MCF 10A (cell line): ENCODE data around the gene GIT1. TPM values are rescaled to one million over a fixed set of nuclear protein-coding genes. Genes with fewer than 3 reads are reported as not detected.
A peak's percentile ranks its signal among the peaks of the same experiment; 100 is the strongest.

Source experiments
- BruUV-seq: library from RNA; stranded (reverse); fragments of 400-500 nt; replicated peaks from 2 replicates; lab custom pipeline; 2021; lab: Mats Ljungman, UMichigan
- CTCF ChIA-PET: fragments of 300-600 bp; sonication (Branson Sonifier 250); formaldehyde crosslinking; extraction: SDS; loops from one replicate; lab custom pipeline; 2021; ENCODE audit warnings: antibody characterized with exemption, inconsistent platforms; lab: Yijun Ruan, JAX
- POLR2A ChIA-PET: fragments of 300-600, 350-650 bp; sonication (Branson Sonifier 250); formaldehyde crosslinking; extraction: SDS; loops from one replicate; lab custom pipeline; 2020; ENCODE audit warnings: antibody characterized with exemption, inconsistent platforms; lab: Yijun Ruan, JAX
- DNase-seq: peaks from one replicate; pipeline ENCODE4 v3.0.0-alpha.2; 2018; ENCODE audit not compliant: unreplicated experiment
- H3K27ac Mint-ChIP-seq: one replicate; pipeline ENCODE4 v1.8.0; 2022; ENCODE audit warnings: mild to moderate bottlenecking, low read depth, mixed read lengths; ENCODE audit not compliant: unreplicated experiment
- H3K27me3 Mint-ChIP-seq: one replicate; pipeline ENCODE4 v1.8.0; 2022; ENCODE audit warnings: mixed read lengths; ENCODE audit not compliant: insufficient read depth, unreplicated experiment
- H3K36me3 Mint-ChIP-seq: one replicate; pipeline ENCODE4 v1.8.0; 2022; ENCODE audit warnings: mild to moderate bottlenecking, moderate library complexity, mixed read lengths; ENCODE audit not compliant: insufficient read depth, unreplicated experiment
- H3K4me1 Mint-ChIP-seq: one replicate; pipeline ENCODE4 v1.8.0; 2022; ENCODE audit warnings: mixed read lengths; ENCODE audit not compliant: insufficient read depth, unreplicated experiment
- H3K4me3 Mint-ChIP-seq: one replicate; pipeline ENCODE4 v1.8.0; 2022; ENCODE audit warnings: mild to moderate bottlenecking, moderate library complexity, mixed read lengths; ENCODE audit not compliant: unreplicated experiment
- H3K9me3 Mint-ChIP-seq: one replicate; pipeline ENCODE4 v1.8.0; 2022; ENCODE audit warnings: mixed read lengths; ENCODE audit not compliant: unreplicated experiment
- CTCF ChIP-seq: fragments of 200-600 bp; IDR thresholded peaks from one replicate; pipeline ENCODE4 v1.8.0; 2022; ENCODE audit warnings: antibody characterized with exemption, mild to moderate bottlenecking; ENCODE audit not compliant: unreplicated experiment
- intact Hi-C: fragments of 100-400 bp; cut with micrococcal nuclease; formaldehyde crosslinking; loops from 2 replicates; pipeline ENCODE4 v1.14.1; 2022
- total RNA-seq: library from RNA; stranded (reverse); gene quantifications from 2 replicates; pipeline ENCODE4 v1.2.3, GENCODE V29; 2022

The GIT1 gene
- total RNA-seq, 1 experiment from 2014 or later = 49.0 TPM

DNA sequence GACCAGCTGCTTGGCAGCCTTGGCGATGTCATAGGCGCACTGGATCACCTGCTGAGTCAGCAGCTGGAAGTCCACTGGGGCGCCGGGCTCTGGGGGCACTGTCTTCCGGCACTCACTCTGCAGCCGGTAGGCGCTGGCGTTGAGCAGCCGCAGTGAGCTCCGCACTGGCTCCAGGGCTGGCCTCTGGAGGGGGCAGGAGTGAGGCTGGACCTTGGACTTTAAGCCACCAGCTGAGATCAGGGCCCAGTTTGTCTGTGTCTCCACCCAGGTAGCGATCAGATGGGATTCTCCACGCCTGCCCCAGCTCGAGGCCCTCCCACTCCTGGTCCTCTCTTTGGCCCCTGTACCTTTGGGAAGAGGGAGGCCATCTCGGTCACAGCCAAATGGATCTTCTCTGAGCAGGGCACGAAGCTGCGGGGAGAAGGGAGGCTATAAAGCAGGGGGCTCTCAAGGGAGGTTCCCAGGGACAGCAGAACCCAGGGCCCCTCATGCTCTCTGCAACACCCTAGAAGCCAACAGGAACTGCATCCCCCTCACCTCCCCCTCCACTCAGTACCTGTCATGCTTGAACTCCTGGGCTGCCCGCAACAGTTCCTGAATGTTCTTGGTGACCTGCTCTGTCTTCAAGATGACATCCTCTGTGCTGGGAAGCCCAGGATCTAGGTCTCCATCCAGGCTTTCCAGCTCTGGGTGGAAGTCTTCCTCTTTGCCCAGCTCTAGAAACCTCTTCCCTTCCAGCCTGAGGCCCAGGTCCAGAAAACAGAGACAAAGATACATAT is 14.5 kb downstream of the GIT1 start:
- CTCF ChIA-PET = interaction anchor here (0.6 to 9.2 kb wide), 6 partner anchors 11 to 435 kb away, joined by 3 to 57 read pairs (median 4); partner anchors contain the start of gene ANKRD13B
- no peak overlapping the region for H3K27ac Mint-ChIP-seq
- H3K4me1 Mint-ChIP-seq = peaks cover 18% of the 10 kb centered on the region
- no peaks in the 10 kb centered on the region for H3K27me3 Mint-ChIP-seq
- H3K4me3 Mint-ChIP-seq = no peak overlapping the region
- TF ChIP-seq CTCF = no peak
- peaks cover 43% of the 10 kb centered on the region for H3K36me3 Mint-ChIP-seq
- POLR2A ChIA-PET = interaction anchor here (0.6 to 3.9 kb wide), 5 partner anchors 16 to 1975 kb away, joined by 3 to 15 read pairs (median 3); no protein-coding TSS in a partner anchor
- no peaks in the 10 kb centered on the region for H3K9me3 Mint-ChIP-seq
- intact Hi-C loops = no loop called here
- no peak for DNase-seq
- no TSS peak for BruUV-seq

DNA sequence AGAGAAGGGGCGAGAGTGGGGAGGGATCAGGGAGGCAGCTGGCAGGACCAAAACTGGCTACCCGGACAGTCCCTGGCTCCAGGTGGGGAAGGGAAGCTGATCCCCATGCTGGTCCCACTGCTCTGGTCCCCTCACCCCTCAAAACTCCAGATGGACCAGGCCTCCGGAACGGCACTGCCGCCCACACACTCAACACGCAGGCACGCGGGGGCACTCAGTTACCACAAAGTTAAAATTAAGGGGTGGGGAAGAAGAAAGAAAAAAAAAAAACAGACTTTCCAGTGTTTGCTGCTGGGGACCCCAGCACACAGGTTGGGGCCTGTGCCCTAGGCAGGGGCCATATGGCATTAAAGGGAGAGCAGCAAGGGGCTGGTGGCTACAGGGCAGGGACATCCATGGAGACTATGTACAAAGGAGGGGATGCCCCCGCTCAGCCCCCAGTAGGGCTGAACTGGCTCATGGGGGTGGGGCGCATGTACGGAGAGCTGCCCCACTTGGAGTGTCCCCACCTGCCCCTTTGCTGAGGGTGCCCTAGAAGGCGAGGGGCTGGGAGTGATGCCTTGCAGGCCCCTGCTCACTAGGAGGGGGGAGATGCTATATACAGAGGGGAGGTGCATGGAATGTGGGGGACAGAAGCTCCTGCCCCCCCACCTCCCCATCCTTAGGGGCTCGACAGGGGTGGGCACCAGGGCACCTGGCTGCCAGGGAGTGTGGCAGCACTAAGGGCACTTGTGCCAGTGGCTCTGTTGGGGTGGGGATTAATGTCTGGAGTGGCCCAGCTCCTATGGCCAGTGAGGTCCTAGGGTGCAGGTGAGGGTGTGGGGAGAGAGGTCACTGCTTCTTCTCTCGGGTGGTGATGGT is 15.3 kb downstream of the GIT1 start:
- TF ChIP-seq CTCF = no peak
- intact Hi-C loops = no loop called here
- H3K4me1 Mint-ChIP-seq = peaks cover 19% of the 10 kb centered on the region
- no peaks in the 10 kb centered on the region for H3K9me3 Mint-ChIP-seq
- H3K4me3 Mint-ChIP-seq = no peak overlapping the region
- ChIA-PET POLR2A (interaction anchor here (0.5 to 3.9 kb wide), 6 partner anchors 17 to 1158 kb away, joined by 3 to 15 read pairs (median 3); no protein-coding TSS in a partner anchor), CTCF (interaction anchor here (0.6 to 9.2 kb wide), 7 partner anchors 12 to 513 kb away, joined by 3 to 57 read pairs (median 4); partner anchors contain the start of gene ANKRD13B)
- no peaks in the 10 kb centered on the region for H3K27me3 Mint-ChIP-seq
- no peak overlapping the region for H3K27ac Mint-ChIP-seq
- BruUV-seq = no TSS peak
- peaks cover 38% of the 10 kb centered on the region for H3K36me3 Mint-ChIP-seq
- DNase-seq = no peak

DNA sequence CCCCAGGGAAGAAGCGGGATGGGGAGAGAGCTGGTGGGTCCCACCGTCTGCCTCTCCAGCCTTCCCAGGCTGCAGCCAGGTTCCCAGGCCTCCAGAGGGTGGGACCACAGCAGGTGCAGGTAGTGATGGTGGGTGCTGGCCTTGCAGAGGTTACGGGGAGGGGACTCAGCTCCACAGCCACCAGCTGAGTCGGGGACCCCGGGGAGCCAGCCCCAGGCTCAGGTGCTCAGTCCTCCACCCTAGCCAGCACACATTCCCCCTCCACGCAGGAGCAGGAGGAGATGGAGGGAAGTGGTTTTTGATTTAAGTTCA is 15.9 kb downstream of the GIT1 start:
- intact Hi-C loops = no loop called here
- CTCF ChIA-PET = interaction anchor here (0.5 to 9.2 kb wide), 4 partner anchors 19 to 513 kb away, joined by 3 to 57 read pairs (median 4); partner anchors contain the start of genes ANKRD13B and TAOK1
- H3K4me1 Mint-ChIP-seq = peaks cover 21% of the 10 kb centered on the region
- BruUV-seq = TSS peak; percentile 47
- H3K9me3 Mint-ChIP-seq = no peaks in the 10 kb centered on the region
- POLR2A ChIA-PET = interaction anchor here (0.6 kb wide), 2 partner anchors 270 to 1158 kb away, joined by 3 read pairs; no protein-coding TSS in a partner anchor
- DNase-seq = no peak
- TF ChIP-seq CTCF = no peak
- no peak overlapping the region for H3K4me3 Mint-ChIP-seq
- no peaks in the 10 kb centered on the region for H3K27me3 Mint-ChIP-seq
- H3K36me3 Mint-ChIP-seq = peaks cover 32% of the 10 kb centered on the region
- H3K27ac Mint-ChIP-seq = no peak overlapping the region
